ENCODE results near the gene DUOX1. TPM values are rescaled to one million over a fixed set of nuclear protein-coding genes. Genes with fewer than 3 reads are reported as not detected.

The DUOX1 gene
- total and polyA plus RNA-seq, 2 of the 13 experiments (the other 11 are each of a cell fraction or from before 2014, with no cell fraction given): 0.03 TPM; not detected in 1

- peak; percentile 58 for ATAC-seq
- intact Hi-C loops (cut with micrococcal nuclease; ENCODE audit: unreplicated experiment): loop anchor here (1.0 kb wide), 1 partner anchor 31 kb away; no protein-coding TSS in a partner anchor
- Histone ChIP-seq H3K36me3 (replicated peaks in 1 of 2; ENCODE audit: control insufficient read depth in 1 of 2, insufficient read depth in 2 of 2, low read length in 2 of 2) (no peaks in the 10 kb centered on the region), H3K27me3 (ENCODE audit: control insufficient read depth in 1 of 2, insufficient read depth in 2 of 2, low read length in 2 of 2) (peaks cover 0 to 4% of the 10 kb centered on the region in 2 experiments; a peak in 2 of 5 replicates), H3K4me3 (replicated peaks in 1 of 3; ENCODE audit: insufficient read depth in 1 of 3, low read depth in 2 of 3, low read length in 3 of 3) (peak overlapping the region; percentile 68 to 95 (median 88)), H3K79me2 (ENCODE audit: insufficient read depth, low read length) (no peaks in the 10 kb centered on the region), H3K9me3 (ENCODE audit: low read length) (no peaks in the 10 kb centered on the region), H3K27ac (ENCODE audit: extremely low read length, insufficient read depth, low read length) (peak overlapping the region; percentile 94), H3K4me1 (ENCODE audit: insufficient read depth, low read length) (peaks cover 38% of the 10 kb centered on the region), H4K20me1 (ENCODE audit: insufficient read depth, low read length) (no peaks in the 10 kb centered on the region), H2AFZ (ENCODE audit: low read length) (peak overlapping the region; percentile 93), H3K4me2 (ENCODE audit: low read depth, low read length) (peak overlapping the region; percentile 97), H3K9ac (ENCODE audit: insufficient read depth, low read depth, low read length) (peak overlapping the region; percentile 88)
- 2% methylated on average over 21 of the region's 42 CpGs for WGBS (ENCODE audit: low lambda C conversion rate)
- peak; percentile 92 for DNase-seq (ENCODE audit: low spot score)
- POLR2A ChIA-PET: interaction anchor here (0.7 to 5.4 kb wide), 7 partner anchors 11 to 204 kb away, joined by 3 to 42 read pairs (median 4); partner anchors contain the start of gene SHF
- in situ Hi-C loops (cut with HindIII; ENCODE audit: extremely low pct_ligation_motif_present, low pct_unique_long_range_greater_than_20kb): no loop called here
- BruUV-seq (replicated peaks): no TSS peak
- peak; percentile 58 for FAIRE-seq
- CTCF ChIA-PET (ENCODE audit: low intra/inter-chr PET ratio, low total read pairs): interaction anchor here (1.2 to 1.3 kb wide), 2 partner anchors 11 to 19 kb away, joined by 3 to 6 read pairs; partner anchors contain the start of gene SHF
- TF ChIP-seq ZNF558 (CRISPR knock-in tag; IDR thresholded peaks at IDR 0.05; ENCODE audit: borderline replicate concordance) (no peak), ZNF572 (CRISPR knock-in tag; IDR thresholded peaks at IDR 0.05) (no peak), ZNF687 (CRISPR knock-in tag; IDR thresholded peaks at IDR 0.05) (peak; percentile 86), MAX (IDR thresholded peaks at IDR 0.05) (peak; percentile 42), ZNF670 (CRISPR knock-in tag; IDR thresholded peaks at IDR 0.05; ENCODE audit: borderline replicate concordance) (0 out of 2 replicates have a peak, but pooled peaks have one; percentile 70), TSC22D2 (CRISPR knock-in tag; IDR thresholded peaks at IDR 0.05; ENCODE audit: borderline replicate concordance) (peak; percentile 56; the same call in 1 of the 2 replicates), FOXC1 (CRISPR knock-in tag; IDR thresholded peaks at IDR 0.05; ENCODE audit: borderline replicate concordance) (peak; percentile 39; the same call in 1 of the 2 replicates), ZNF547 (CRISPR knock-in tag; IDR thresholded peaks at IDR 0.05) (peak; percentile 56; the same call in 1 of the 2 replicates), MTERF4 (CRISPR knock-in tag; IDR thresholded peaks at IDR 0.05) (peak; percentile 77; the same call in 1 of the 2 replicates), ZNF563 (CRISPR knock-in tag; IDR thresholded peaks at IDR 0.05) (0 out of 2 replicates have a peak, but pooled peaks have one; percentile 34), ZNF10 (CRISPR knock-in tag; IDR thresholded peaks at IDR 0.05; ENCODE audit: borderline replicate concordance, low read depth) (no peak), ZNF557 (CRISPR knock-in tag; IDR thresholded peaks at IDR 0.05) (peak; percentile 46; the same call in 1 of the 2 replicates)
Observed at GRCh38 chr15:45198337-45199135, 68.7 kb downstream of the DUOX1 start.
